Stromal cell of bone marrow (primary cell): Measurements from ENCODE around the gene GTSE1.
"Not testable (repeated sequence)": the region's sequence is repeated elsewhere in the genome, so short reads cannot be mapped to it uniquely, and the experiment has no call there.

ENCODE experiments used
- DNase-seq: peaks from one replicate; pipeline ENCODE4 v3.0.0-alpha.2; 2012; ENCODE audit warnings: low read depth

Gene GTSE1

GRCh38 chr22:46292732-46293131 is 3.9 kb upstream of the GTSE1 start:
- no peak for DNase-seq

DNA sequence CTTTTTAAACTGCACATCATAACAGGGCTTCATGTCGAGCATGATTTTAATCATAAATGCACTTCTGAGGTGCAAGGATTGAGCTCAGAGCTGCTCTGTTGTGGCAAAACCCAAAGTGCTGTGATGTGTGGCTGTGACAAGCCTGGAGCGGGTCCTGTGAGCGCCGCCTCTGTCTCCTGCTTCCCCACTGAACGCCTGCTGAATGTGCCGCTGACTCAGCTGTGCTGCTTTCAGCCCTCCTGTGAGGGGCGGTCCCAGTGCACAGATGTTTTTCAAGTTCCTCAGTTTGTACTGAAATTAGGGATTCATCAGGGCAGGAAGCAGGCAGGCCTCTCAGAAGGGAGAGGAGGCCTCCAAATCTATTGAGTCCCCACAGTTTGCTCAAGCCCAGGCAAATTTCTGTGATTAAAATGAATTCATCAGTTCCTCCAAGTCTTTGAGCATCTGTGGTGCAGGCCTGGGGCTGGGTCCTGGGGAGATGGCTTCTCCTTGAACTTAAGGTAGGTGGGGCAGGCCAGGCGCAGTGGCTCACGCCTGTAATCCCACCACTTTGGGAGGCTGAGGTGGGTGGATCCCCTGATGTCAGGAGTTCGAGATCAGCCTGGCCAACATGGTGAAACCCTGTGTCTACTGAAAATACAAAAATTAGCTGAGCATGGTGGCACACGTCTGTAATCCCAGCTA is 3.0 kb upstream of the GTSE1 start:
- no peak for DNase-seq

DNA sequence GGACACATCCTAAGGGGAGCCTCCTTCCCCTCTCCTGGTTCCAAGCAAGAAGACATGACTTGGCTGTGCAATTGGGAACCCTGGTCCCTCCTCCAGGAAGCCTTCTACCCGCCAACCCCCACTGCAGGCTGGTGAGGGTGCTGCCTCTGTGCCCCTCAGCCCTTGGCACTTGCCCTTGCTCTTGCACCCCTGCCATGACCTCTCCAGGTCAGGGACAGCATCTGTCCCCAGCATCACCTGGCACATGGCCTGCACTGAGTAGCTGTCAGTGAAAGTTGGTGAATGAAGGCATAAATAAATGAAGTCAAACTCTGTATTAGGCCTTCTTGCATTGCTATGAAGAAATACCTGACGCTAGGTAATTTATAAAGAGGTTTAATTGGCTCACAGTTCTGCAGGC is 1.9 kb upstream of the GTSE1 start:
- DNase-seq = no peak

DNA sequence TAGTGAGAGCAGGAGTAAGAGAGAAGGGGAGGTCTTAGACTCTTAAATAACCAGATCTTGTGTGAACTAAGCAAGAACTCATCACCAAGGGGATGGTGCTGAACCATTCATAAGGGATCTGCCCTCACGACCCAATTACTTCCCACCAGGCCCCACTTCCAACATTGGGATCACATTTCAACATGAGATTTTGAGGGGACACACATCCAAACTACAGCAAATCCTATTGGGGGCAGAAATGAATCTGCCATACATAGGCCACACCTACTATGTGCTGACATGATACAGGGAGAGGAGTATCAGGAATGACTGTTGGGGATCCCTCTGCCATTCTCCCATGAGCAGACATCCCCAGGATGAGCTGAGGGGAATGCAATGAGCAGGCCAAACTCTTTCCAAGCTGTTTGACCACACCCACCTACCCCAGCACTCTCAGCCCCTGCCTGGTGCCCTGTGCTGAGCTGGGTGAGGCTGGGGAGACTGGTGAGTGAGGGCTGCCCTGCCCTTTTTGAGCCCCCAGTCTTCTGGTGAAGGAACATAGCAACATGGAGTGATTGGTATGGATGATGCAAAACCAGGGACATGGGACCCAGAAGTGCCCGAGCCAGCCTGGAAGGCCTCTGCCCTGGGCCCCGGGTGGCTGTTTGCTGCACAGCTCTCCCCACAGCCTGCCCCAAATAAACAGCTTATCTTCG is 1.2 kb upstream of the GTSE1 start:
- DNase-seq = no peak

DNA sequence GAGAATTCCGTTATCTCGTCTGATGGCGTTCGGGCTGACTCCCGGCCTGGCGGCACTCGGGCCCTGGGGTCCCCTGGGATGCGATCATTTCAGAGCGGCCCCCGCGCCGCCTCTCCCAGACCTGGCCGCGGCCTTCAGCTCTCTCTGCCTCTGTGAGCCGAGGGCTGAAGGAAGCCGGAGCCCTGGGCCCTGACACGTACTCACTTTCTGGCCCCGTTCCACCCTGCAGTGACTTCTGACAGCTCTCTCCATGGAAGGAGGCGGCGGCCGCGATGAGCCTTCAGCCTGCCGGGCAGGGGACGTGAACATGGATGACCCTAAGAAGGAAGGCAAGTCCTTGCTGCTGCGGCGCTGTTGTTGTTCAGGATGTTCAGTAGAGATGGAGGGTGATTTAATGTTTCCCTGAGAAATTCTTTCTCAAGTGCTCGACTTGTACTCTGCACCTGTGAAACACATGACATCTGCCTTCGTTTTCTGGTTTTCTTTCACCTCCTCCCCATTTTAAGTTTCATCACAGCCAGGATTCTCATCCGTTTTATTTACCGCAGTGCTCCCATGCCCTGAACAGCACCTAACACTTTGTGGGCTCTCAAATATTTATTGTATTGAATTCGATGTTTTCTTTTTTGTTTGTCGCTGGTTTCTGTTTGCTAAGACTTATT is 612 bp downstream of the GTSE1 start:
- peak; percentile 21 for DNase-seq

DNA sequence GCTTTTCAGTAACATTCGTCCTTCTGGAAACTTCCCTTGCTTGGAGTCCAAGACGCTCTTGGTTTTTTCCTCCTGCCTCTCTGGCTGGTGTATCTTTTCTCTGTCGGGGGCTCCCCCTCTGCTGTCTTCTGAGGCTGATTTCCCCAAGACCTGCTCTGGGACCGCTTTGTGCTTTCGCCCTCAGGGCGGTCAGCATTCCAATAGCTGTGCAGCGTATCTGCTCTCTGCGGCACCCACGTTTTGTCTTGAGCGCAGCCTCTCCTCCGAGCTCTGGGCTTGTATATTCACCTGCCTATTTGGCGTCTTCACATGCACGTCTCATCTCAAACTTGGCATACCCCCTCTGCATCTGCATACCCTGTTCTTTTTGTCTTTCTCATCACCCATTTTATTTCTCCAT is 2.4 kb downstream of the GTSE1 start:
- DNase-seq = no peak

DNA sequence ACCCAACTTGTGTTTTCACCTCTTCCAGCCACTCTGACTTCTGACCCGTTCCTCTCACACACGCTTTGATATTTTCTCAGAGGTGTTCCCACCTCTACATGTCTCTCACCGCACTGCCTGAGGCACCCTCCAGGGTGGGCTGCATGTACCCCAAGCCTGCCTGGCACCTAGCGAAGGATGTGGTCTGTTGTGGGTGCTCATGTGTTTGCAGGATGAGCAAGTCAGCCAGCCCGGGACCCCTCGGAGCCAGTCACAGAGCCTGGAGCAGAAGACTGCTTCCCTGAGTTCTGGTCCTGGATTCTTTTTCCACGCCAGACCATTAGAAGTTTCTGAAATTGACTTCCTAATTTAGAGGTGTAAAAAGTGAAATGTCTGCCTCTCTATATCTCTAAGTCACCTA is 3.8 kb downstream of the GTSE1 start:
- DNase-seq = no peak

GRCh38 chr22:46303347-46303965 is 6.8 kb downstream of the GTSE1 start:
- DNase-seq = peak; percentile 34

- DNase-seq = no peak
Observed at GRCh38 chr22:46308283-46308988, 11.8 kb downstream of the GTSE1 start.

DNA sequence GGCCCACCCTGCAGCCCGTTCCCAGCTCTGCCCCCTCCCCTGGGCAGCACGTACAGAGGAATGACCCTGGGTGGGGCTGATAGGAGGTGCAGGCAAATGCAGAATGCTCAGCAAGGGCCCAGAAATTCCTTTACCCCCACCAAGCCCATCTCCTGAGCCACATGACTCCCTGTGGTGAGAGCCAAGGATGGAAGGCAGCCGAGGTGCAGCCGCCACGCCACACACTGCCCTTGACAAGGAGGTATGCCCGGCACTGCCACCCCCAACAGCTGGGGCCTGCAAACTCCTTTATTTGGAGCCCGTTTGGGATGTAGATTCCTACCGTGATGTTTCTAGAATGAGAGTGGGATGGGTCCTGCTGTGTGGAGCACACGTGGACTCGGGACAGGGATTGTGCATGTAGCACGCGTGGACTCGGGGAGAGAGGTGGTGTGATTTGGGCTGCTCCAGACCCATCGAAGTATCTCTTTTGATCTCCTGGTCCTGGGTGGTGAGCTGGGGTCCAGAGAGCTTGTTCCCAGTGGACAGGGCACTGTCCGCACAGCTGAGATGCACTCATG is 12.9 kb downstream of the GTSE1 start:
- no peak for DNase-seq

DNA sequence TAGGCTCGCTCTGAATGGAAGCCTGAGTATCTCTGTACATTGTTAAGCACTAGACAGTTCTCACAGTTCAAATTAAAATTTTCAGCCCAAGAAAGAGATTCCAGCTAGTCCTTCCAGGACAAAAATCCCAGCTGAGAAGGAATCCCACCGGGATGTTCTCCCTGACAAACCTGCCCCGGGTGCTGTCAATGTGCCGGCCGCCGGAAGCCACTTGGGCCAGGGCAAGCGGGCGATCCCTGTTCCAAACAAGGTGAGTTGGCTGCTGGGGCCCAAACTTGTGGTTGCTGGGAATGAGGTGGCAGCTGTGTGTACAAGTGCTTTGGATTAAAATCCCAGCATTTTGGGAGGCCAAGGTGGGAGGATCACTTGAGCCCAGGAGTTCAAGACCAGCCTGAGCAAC is 15.4 kb downstream of the GTSE1 start:
- no peak for DNase-seq

- not testable (repeated sequence) for DNase-seq
Observed at GRCh38 chr22:46312848-46313247, 16.2 kb downstream of the GTSE1 start.

DNA sequence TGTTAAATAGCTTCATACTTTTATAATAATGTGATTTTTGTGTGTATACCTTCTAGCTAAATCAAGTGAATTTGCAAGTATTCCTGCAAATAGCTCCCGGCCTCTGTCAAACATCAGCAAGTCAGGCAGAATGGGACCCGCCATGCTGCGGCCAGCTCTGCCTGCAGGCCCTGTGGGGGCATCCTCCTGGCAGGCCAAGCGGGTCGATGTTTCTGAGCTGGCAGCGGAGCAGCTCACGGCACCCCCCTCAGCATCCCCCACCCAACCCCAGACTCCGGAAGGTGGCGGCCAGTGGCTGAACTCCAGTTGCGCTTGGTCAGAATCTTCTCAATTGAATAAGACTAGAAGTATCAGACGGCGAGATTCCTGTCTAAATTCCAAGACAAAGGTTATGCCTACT is 19.3 kb downstream of the GTSE1 start:
- DNase-seq = no peak

- no peak for DNase-seq
Observed at GRCh38 chr22:46317646-46318045, 21.0 kb downstream of the GTSE1 start.

GRCh38 chr22:46318576-46318975 is 21.9 kb downstream of the GTSE1 start:
- no peak for DNase-seq

- DNase-seq = no peak
Observed at GRCh38 chr22:46319319-46319718, 22.6 kb downstream of the GTSE1 start.

DNA sequence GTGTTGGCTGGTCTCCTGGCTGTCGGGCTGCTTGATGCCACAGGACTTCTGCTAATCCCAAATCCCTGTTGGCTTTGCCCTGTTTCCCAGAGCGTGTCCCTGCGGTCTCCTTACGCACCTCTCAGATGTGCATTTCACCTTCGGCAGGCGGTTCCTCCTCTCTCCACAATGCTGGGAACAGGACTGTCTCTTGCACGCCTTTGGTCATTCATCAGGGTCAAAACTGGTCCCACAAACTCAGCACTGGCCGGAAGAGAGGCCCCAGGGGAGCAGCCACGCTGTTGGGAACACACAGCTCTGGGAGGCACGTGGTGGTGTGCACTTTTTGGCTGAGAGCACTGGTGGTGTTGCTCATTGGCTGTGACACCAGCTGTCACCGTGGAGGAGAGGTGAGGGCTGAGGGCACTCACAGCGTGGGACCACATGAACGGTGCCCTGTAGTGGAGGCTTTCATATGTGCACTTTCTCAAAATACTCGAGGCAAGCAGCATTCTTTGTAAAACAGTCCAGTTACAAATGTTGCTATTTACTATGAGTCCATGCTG is 23.6 kb downstream of the GTSE1 start:
- no peak for DNase-seq

- no peak for DNase-seq
Observed at GRCh38 chr22:46320716-46321386, 24.2 kb downstream of the GTSE1 start.

GRCh38 chr22:46322711-46323110 is 26.0 kb downstream of the GTSE1 start:
- no peak for DNase-seq

DNA sequence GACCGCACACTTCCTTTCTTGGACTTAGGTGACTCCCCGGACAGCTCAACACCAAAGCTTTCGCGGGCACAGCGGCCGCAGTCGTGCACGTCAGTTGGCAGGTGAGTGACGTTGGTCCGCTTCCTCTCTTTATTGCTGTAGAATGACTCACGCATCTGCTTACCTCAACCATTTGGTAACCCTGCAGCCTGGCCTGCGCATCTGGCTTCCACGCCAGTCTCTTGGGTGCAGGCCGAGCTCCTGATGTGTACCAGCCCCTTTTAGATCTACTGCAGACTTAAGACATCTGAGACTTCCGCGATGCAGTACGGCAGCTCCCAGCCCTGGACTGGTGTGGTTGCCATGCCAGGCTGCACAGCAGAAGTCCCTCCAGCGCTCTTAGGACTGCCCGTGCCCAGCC is 26.5 kb downstream of the GTSE1 start:
- no peak for DNase-seq

- DNase-seq = no peak
Observed at GRCh38 chr22:46326066-46326680, 29.5 kb downstream of the GTSE1 start.
